ENCODE results near the gene TRNAU1AP. TPM values are rescaled to one million over a fixed set of nuclear protein-coding genes. Genes with fewer than 3 reads are reported as not detected.
"Not testable (repeated sequence)": the region's sequence is repeated elsewhere in the genome, so short reads cannot be mapped to it uniquely, and the experiment has no call there.

TRNAU1AP gene
- total RNA-seq, 2 donors from 2014 or later = 58.9 to 95.8 TPM

DNA sequence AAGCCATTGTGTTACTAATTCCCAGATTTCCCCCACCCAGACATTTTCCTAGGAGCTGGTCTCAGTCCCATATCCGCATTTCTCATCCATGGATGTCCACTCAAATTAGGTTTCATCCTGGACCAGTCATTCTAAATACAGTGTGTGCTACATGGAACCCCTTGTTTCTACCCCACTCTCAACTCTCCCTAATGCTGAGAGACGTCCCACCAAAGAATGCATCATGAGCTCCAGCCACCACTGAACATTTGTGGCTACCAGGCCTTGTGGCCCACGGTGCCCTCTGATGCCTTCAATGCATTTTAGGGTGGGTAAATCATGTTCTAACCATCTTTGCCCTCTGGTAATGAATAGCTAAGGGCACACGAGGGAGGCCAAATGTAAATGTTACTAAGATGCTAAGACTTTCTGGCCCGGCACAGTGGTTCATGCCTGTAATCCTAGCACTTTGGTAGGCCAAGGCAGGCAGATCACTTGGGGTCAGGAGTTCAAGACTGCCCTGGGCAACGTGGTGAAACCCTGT lies 25.9 kb downstream of the TRNAU1AP start:
- peaks cover 77% of the 10 kb centered on the region for H3K36me3 Mint-ChIP-seq (ENCODE audit: low read depth)
- H3K4me3 Mint-ChIP-seq = peak overlapping the region; percentile 96
- H3K9me3 Mint-ChIP-seq = no peaks in the 10 kb centered on the region
- H3K4me1 Mint-ChIP-seq = peaks cover 25% of the 10 kb centered on the region
- no peak for ATAC-seq (replicated peaks)
- peak overlapping the region; percentile 81 for H3K27ac Mint-ChIP-seq
- H3K27me3 Mint-ChIP-seq = no peaks in the 10 kb centered on the region

DNA sequence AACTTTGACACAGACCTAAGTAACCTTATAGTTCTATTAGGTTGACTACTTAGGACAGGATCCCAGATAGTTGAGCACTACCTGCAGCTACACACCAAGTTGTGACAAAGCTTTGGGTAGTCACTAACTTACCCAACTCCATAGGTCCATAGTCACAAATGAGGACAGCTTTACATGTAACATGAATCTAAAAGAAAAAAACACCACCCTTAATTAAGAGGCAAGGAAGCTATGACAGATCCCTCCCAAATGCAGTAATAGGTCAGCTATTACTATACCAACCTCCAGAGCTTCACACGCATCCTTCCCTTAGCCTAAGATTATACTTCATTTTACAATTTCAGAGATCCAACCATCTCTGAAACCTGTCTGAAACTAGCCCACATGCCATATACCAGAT lies 26.5 kb downstream of the TRNAU1AP start:
- peak overlapping the region; percentile 81 for H3K27ac Mint-ChIP-seq
- H3K9me3 Mint-ChIP-seq = no peaks in the 10 kb centered on the region

DNA sequence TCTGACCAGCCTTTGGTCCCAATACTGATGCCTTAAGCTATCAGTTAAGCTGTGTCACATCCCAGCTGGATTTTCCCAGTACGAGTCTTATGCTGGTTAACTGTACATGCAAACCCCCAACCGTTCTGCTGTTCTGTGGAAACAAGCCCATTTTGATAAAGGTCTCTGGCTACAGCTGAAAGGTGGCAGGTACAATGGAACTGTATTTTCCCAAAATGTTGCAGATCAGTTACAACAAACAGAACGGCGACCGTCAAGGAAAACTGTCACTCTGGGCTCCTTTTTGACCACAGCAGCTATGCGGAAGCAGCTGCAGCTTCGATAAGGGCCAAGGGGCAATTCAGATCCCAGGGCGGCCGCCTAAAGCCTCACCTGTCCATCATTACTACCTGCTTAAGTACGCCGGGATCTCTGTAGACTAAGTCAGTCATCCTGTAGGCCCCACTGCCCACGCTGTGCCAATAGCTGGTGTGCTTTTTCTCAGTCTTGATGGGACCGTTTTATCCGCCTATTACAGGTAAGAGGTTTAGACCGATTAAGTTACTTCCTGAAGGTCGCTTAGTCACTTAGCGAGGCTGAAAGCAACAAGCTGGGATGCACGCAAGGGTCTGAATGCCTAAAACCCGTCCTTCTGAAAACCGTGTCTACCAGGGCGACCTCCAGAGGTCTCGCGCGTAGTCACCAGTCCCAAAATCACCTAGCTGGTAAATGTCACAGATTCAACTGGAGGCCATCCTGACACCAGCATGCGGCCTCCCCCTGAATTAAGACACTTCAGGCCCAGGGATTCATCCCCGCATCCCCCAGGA lies 28.0 kb downstream of the TRNAU1AP start:
- ATAC-seq (replicated peaks) = peak; percentile 66
- H3K4me3 Mint-ChIP-seq = peak overlapping the region; percentile 96
- no peaks in the 10 kb centered on the region for H3K9me3 Mint-ChIP-seq
- H3K36me3 Mint-ChIP-seq (ENCODE audit: low read depth) = peaks cover 60% of the 10 kb centered on the region
- no peaks in the 10 kb centered on the region for H3K27me3 Mint-ChIP-seq
- H3K27ac Mint-ChIP-seq = peak overlapping the region; percentile 81
- peaks cover 25% of the 10 kb centered on the region for H3K4me1 Mint-ChIP-seq

More for the DNA sequence above, 26.5 kb downstream of the TRNAU1AP start:
- H3K4me3 Mint-ChIP-seq = peak overlapping the region; percentile 96
- peaks cover 25% of the 10 kb centered on the region for H3K4me1 Mint-ChIP-seq
- H3K27me3 Mint-ChIP-seq = no peaks in the 10 kb centered on the region
- ATAC-seq (replicated peaks) = no peak
- peaks cover 75% of the 10 kb centered on the region for H3K36me3 Mint-ChIP-seq (ENCODE audit: low read depth)

DNA sequence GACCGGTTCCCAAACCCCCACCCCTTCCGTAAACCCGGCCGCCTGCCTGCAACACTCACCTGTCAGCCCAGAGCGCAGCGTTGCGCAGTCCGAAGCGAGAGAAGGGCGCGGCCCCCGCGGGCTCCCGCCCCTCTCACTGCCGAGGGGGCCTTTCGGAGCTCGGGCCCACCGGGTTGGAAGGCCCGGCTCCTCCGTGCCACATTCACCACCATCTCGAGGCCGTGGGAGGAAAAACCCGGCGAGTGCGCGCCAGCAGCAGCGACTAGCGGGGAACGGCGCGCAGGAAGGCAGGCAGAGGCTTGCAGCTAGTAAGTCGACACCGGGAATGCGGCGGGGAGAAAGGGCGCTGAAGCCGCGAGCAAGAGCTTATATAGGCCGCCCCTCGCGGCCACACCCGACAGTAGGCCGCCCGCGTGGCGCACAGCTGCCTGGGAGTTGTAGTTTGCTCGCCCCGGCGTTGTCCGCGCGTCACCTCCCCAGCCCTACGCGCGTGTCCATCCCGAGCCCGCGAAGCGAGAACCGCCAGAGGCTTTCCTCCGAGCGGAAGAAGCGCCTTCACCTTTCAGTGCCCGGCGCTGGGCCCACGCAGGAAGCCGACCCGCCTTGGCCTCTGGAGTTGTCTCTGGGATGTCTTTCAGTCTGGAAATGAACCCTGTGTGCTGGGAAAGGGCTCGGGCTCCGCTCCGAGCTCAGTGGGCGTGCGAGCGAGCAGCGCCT lies 28.8 kb downstream of the TRNAU1AP start:
- Mint-ChIP-seq H3K4me3 (peak overlapping the region; percentile 96), H3K27me3 (no peaks in the 10 kb centered on the region), H3K27ac (peak overlapping the region; percentile 81), H3K36me3 (ENCODE audit: low read depth) (peaks cover 52% of the 10 kb centered on the region), H3K9me3 (no peaks in the 10 kb centered on the region), H3K4me1 (peaks cover 25% of the 10 kb centered on the region)
- peak; percentile 93 for ATAC-seq (replicated peaks)

DNA sequence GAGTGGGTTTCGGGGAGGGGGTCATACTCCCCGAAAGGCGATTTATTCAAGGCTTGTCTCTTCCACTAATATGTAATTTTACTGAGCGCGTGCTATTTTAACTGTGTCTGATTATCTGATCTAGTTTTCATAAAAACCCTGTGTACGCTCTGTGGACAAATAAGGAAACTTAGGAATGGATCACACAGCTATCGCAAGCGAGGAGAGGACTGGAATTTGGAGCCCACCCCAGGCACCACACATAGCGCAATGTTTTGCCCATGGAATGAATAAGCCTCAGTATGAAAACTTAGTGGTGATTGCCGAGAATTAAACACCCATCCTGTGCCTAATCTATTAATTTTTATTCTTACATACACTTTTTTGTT lies 29.3 kb downstream of the TRNAU1AP start:
- peak overlapping the region; percentile 81 for H3K27ac Mint-ChIP-seq
- no peaks in the 10 kb centered on the region for H3K27me3 Mint-ChIP-seq
- H3K4me3 Mint-ChIP-seq = peak overlapping the region; percentile 96
- ATAC-seq (replicated peaks) = no peak
- H3K36me3 Mint-ChIP-seq (ENCODE audit: low read depth) = peaks cover 47% of the 10 kb centered on the region
- peaks cover 25% of the 10 kb centered on the region for H3K4me1 Mint-ChIP-seq
- H3K9me3 Mint-ChIP-seq = no peaks in the 10 kb centered on the region

DNA sequence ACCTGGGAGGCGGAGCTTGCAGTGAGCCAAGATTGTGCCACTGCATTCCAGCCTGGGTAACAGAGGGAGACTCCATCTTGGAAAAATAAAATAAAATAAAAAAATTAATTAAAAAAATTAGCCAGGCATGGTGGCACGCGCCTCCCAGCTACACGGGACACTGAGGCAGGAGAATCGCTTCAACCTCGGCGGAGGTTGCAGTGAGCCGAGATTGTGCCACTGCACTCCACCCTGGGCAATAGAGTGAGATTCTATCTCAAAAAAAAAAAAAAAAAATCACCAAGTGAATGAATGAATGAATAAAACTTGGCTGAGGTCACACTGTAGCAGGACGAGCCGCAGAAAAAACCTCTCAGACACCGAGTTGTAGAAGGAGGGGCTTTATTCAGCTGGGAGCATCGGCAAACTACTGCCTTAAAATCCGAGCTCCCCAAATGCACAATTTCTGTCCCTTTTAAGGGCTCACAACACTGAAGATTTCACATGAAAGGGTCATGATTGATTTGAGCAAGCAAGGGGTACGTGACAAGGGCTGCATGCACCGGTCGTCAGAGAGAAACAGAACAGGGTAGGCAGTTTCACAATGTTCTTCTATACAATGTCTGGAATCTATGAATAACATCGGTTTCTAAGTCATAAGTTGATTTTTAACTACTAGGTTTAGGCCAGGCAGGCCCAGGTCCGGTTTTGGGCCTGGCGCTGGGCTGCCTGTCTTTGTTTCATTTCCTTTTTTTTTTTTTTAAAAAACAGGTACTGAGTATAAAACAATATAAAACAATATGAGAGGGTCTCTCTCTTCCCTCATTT lies 33.9 kb downstream of the TRNAU1AP start:
- H3K27me3 Mint-ChIP-seq; H3K4me3 Mint-ChIP-seq; H3K36me3 Mint-ChIP-seq (ENCODE audit: low read depth); H3K27ac Mint-ChIP-seq; H3K9me3 Mint-ChIP-seq; ATAC-seq (replicated peaks); H3K4me1 Mint-ChIP-seq: not testable (repeated sequence)

DNA sequence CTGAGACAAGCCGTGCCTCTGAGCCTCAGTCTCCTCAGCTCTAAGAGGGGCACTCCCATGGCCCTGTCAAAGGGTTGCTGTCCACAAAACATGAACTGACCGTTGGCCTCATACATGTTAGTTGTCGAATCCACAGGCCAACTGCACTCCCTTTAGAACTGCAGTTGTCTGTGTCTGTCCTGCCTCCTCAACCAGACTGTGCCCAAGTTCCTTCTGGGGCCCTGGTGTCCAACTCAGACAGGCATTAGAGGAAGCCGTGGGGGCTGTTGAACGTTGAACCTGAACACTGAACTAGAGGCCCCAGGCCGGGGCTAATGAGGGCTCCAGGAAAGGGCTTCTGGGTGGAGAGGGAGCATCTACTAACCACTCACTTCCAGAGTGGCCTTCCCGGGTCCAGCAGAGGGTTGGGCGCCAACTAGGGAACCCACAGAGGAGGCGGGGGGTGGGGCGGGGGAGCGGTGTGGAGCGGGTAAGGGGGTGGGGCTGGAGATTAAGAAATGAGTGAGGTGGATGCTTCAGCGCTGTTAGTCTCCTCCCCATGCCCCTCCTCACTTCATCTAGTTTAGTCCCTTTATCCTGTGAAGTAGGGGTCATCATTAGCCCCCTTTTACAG lies 38.9 kb downstream of the TRNAU1AP start, which contains the start of gene RAB42:
TSS of gene RAB42 (plus strand) at position 558 of the 613 bp plus-strand sequence. CDS start 247 bp downstream, outside the sequence.
- H3K36me3 Mint-ChIP-seq (ENCODE audit: low read depth) = no peaks in the 10 kb centered on the region
- H3K27ac Mint-ChIP-seq = no peak within 1 kb of the TSS
- peak; percentile 65 for ATAC-seq (replicated peaks)
- peak within 1 kb of the TSS; percentile 52 for H3K4me3 Mint-ChIP-seq
- H3K27me3 Mint-ChIP-seq = peaks cover 4% of the 10 kb centered on the region
- no peaks in the 10 kb centered on the region for H3K4me1 Mint-ChIP-seq
- H3K9me3 Mint-ChIP-seq = no peaks in the 10 kb centered on the region

DNA sequence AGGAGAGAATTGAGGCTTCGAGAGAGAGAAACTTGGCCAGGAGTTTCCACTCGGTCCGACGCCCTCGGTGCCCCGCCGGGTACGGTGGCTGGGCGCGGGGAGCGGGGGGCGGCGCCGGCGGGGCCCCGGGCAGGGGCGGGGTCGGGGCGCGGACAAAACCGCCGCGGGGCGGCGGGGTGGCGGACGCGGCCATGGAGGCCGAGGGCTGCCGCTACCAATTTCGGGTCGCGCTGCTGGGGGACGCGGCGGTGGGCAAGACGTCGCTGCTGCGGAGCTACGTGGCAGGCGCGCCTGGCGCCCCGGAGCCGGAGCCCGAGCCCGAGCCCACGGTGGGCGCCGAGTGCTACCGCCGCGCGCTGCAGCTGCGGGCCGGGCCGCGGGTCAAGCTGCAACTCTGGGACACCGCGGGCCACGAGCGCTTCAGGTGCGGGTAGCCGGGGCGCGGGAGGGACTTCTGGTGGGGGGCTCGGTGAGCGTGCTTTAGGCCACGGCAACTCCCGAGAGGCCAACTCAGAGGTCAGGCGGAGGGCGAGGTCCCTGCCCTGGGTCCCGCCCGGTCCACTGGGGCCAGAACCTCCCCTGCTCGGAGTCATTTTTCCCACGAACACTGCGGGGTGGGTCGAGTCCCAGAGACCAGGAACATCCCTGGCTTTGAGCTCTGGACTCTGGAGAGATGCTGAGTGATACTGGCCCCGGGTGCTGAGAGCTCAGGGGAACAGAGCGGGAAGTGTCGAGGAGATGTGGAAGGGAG lies 39.6 kb downstream of the TRNAU1AP start:
- Mint-ChIP-seq H3K4me3 (peak overlapping the region; percentile 52), H3K27ac (no peak overlapping the region), H3K4me1 (no peaks in the 10 kb centered on the region), H3K9me3 (no peaks in the 10 kb centered on the region), H3K27me3 (peaks cover 4% of the 10 kb centered on the region), H3K36me3 (ENCODE audit: low read depth) (no peaks in the 10 kb centered on the region)
- peak; percentile 60 for ATAC-seq (replicated peaks)

DNA sequence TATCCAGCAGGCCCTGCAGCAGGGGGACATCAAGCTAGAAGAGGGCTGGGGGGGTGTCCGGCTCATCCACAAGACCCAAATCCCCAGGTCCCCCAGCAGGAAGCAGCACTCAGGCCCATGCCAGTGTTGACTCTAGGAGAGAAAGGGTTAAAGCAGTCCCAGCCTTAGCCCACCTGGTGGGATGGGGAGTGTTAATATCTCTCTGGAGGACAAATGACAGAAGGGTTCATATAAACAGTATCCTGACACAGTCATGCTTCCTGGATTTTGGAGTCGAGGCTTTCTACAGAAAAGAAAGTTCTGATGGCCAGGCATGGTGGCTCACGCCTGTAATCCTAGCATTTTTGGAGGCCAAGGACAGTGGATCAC lies 41.1 kb downstream of the TRNAU1AP start:
- not testable (repeated sequence) for H3K36me3 Mint-ChIP-seq (ENCODE audit: low read depth); H3K4me1 Mint-ChIP-seq; ATAC-seq (replicated peaks); H3K27ac Mint-ChIP-seq; H3K4me3 Mint-ChIP-seq; H3K27me3 Mint-ChIP-seq; H3K9me3 Mint-ChIP-seq

DNA sequence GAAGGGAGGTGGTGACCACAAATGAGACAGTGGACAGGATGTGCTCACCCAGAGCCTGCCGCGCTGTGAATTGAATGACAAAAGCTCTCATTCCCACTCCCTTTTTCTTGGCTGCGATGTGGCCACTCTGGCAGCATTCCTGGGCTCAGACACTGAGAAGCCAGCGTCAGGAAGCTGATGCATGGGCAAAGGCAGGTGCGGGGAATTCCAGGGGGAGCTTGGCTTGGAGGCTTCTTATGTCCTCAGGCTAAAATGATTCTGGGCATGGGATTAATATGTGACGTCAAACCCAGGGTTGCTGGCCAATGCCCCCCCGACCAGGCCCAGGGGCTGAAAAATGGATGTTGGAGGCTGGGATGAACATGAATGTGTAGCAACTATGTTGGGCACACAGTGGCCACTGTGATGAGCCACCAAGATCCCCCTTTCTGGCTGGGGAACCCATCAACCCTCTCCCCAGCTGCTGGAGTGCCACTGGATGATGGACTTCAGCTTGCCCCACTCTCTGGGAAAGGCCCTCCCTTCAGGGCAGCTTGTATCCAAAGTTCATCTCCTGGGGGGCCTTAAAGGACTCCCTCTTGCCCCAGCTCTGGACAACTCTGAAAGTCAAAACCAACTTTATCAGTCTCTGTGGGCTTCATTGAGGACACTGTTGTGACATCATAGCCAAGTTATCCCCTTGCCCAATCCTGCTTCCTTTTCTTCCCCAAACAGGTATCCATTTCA lies 42.0 kb downstream of the TRNAU1AP start:
- ATAC-seq (replicated peaks); H3K4me1 Mint-ChIP-seq; H3K36me3 Mint-ChIP-seq (ENCODE audit: low read depth); H3K4me3 Mint-ChIP-seq; H3K27me3 Mint-ChIP-seq; H3K9me3 Mint-ChIP-seq; H3K27ac Mint-ChIP-seq: not testable (repeated sequence)

DNA sequence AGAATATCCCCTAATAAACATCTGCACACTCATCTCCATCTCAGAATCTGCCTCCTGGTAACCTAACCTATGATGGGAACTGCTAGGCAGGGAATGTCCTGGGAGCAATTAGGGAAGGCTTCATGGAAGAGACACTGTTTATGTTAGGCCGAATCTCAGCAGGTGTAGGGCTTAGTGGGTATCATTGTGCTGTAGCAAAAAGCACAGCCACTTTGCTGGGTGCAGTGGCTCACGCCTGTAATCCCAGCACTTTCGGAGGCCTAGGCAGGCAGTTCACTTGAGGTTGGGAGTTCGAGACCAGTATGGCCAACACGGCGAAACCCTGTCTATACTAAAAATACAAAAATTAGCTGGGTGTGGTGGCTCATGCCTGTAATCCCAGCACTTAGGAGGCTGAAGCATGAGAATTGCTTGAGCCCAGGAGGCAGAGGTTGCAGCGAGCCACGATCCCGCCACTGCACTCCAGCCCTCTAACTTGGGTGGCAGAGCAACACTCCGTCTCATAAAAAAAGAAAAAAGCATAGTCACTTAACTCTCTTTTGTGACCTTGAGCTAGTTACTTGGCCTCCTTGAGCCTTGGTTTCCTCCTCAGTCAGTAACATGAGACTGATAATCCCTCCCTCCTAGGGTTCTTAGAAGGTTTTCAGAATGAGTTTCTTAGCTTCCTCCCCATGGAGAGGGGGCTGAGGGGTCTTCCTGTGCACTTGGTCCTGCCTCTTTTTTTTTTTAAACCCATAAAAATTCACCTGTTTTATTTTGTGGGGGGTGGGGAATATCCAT lies 42.7 kb downstream of the TRNAU1AP start:
- no peak for ATAC-seq (replicated peaks)
- Mint-ChIP-seq H3K4me1 (no peaks in the 10 kb centered on the region), H3K4me3 (no peak overlapping the region), H3K9me3 (no peaks in the 10 kb centered on the region), H3K36me3 (ENCODE audit: low read depth) (no peaks in the 10 kb centered on the region), H3K27me3 (peaks cover 4% of the 10 kb centered on the region), H3K27ac (no peak overlapping the region)

DNA sequence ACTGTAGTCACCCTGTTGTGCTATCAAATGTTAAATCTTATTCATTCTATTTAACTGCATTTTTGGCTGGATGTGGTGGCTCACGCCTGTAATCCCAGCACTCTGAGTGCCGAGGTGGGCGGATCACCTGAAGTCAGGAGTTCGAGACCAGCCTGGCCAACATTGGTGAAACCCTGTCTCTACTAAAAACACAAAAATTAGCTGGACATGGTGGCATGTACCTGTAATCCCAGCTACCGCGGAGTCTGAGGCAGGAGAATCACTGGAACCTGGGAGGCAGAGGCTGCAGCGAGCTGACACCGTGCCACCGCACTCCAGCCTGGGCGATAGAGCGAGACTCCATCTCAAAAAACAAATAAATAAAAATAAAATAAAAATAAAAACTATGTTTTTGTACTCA lies 43.4 kb downstream of the TRNAU1AP start:
- not testable (repeated sequence) for H3K27me3 Mint-ChIP-seq; H3K9me3 Mint-ChIP-seq; ATAC-seq (replicated peaks); H3K27ac Mint-ChIP-seq; H3K4me1 Mint-ChIP-seq; H3K4me3 Mint-ChIP-seq; H3K36me3 Mint-ChIP-seq (ENCODE audit: low read depth)

All from activated T-helper 17 cell treated with anti-CD3 and anti-CD28 coated beads, Interleukin-2, amount 50 U/mL, for 72 hours (primary cell).